BLaER1 treated with 17β-estradiol and CSF1 and Interleukin-3, amounts not matched to agents 10 nM and 100 nM (cell line): ENCODE data around the gene TBC1D4.

Experiments
- H3K27ac ChIP-seq, 11 experiments: shearing (Covaris generic); formaldehyde crosslinking; 2 replicates each; pipeline ENCODE4 v1.8.1; 2022
- H3K27me3 ChIP-seq, 11 experiments: shearing (Covaris generic); formaldehyde crosslinking; 2 replicates each; pipeline ENCODE4 v1.8.1; 2022
- H3K36me3 ChIP-seq, 11 experiments: shearing (Covaris generic); formaldehyde crosslinking; 2 replicates each; pipeline ENCODE4 v1.8.1; 2022
- H3K4me1 ChIP-seq, 10 experiments: shearing (Covaris generic); formaldehyde crosslinking; 2 replicates each; pipeline ENCODE4 v1.8.1; 2022
- H3K4me2 ChIP-seq, 11 experiments: shearing (Covaris generic); formaldehyde crosslinking; 2 replicates each; pipeline ENCODE4 v1.8.1; 2022
- H3K4me3 ChIP-seq, 10 experiments: shearing (Covaris generic); formaldehyde crosslinking; 2 replicates each; pipeline ENCODE4 v1.8.1; 2022
- H3K9ac ChIP-seq, 11 experiments: shearing (Covaris generic); formaldehyde crosslinking; 2 replicates each; pipeline ENCODE4 v1.8.1; 2022
- H3K9me3 ChIP-seq, 11 experiments: shearing (Covaris generic); formaldehyde crosslinking; replicated peaks in 1 of 11; 2 replicates each; pipeline ENCODE4 v1.8.1; 2022
- H4K20me1 ChIP-seq, 11 experiments: shearing (Covaris generic); formaldehyde crosslinking; 2 replicates each; pipeline ENCODE4 v1.8.1; 2022
- Cebpa-rat ChIP-seq, 11 experiments: shearing (Covaris generic); IDR thresholded peaks; 2 replicates each; pipeline ENCODE4 v1.8.1; 2022

Gene TBC1D4, protein sequence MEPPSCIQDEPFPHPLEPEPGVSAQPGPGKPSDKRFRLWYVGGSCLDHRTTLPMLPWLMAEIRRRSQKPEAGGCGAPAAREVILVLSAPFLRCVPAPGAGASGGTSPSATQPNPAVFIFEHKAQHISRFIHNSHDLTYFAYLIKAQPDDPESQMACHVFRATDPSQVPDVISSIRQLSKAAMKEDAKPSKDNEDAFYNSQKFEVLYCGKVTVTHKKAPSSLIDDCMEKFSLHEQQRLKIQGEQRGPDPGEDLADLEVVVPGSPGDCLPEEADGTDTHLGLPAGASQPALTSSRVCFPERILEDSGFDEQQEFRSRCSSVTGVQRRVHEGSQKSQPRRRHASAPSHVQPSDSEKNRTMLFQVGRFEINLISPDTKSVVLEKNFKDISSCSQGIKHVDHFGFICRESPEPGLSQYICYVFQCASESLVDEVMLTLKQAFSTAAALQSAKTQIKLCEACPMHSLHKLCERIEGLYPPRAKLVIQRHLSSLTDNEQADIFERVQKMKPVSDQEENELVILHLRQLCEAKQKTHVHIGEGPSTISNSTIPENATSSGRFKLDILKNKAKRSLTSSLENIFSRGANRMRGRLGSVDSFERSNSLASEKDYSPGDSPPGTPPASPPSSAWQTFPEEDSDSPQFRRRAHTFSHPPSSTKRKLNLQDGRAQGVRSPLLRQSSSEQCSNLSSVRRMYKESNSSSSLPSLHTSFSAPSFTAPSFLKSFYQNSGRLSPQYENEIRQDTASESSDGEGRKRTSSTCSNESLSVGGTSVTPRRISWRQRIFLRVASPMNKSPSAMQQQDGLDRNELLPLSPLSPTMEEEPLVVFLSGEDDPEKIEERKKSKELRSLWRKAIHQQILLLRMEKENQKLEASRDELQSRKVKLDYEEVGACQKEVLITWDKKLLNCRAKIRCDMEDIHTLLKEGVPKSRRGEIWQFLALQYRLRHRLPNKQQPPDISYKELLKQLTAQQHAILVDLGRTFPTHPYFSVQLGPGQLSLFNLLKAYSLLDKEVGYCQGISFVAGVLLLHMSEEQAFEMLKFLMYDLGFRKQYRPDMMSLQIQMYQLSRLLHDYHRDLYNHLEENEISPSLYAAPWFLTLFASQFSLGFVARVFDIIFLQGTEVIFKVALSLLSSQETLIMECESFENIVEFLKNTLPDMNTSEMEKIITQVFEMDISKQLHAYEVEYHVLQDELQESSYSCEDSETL (N-terminal part only)

DNA sequence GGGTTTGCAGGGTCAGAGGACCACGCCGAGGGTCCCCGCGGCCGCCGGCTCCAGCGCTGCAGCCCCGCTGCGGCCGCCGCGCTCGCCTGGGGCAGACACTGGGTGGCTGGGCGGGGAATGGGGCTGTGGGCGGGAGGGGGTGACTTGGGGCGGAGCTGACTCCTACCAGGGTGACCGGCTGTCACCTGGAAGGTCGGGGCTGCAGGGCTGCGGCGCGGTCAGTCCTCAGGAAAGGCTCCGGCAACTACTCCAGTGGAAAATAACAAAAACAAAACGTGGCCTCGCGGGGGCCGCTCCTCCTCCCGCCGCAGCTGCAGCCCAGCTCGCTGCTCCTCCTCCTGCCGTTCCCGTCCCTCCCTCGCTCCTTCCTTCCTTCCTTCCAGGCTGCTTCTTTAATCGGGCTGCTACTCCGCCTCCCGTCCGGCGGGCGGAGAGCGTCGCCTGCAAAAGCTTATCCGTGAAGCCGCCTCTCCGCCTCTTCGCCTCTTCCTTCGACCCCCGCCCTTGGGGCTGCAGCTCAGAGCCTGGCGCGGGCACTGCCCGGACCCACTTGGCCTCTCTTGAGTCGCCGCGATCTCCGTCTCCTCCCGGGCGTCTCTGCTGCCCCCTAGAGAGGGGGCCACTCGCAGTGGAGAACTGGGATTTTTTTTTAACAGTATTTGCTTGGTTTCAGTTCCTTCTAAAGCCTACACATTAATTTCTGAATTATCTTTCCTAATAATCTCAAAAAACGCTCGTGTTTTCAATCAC lies at the start of gene TBC1D4:
TBC1D4 (minus strand) TSS at position 100 of the 750 bp plus-strand sequence. CDS start 402 bp downstream, outside the sequence.
- Histone ChIP-seq H3K4me1 (peaks cover 48 to 68% (median 58%) of the 10 kb centered on the region in 10 experiments), H3K9ac (peak within 1 kb of the TSS; percentile 75 to 90 (median 85)), H4K20me1 (peaks cover 0 to 36% (median 21%) of the 10 kb centered on the region in 11 experiments; a peak in 15 of 22 replicates), H3K36me3 (peaks cover 0 to 9% (median 0%) of the 10 kb centered on the region in 11 experiments; a peak in 2 of 22 replicates), H3K27me3 (no peaks in the 10 kb centered on the region), H3K4me2 (peak within 1 kb of the TSS; percentile 80 to 95 (median 90)), H3K4me3 (peak within 1 kb of the TSS; percentile 81 to 94 (median 86)), H3K27ac (peak within 1 kb of the TSS in 10 of 11 experiments; percentile 25 to 87 (median 83); a peak in 21 of 22 replicates), H3K9me3 (no peaks in the 10 kb centered on the region; a peak in 1 of 22 replicates)
- no peak for TF ChIP-seq Cebpa-rat (IDR thresholded peaks at IDR 0.05)

DNA sequence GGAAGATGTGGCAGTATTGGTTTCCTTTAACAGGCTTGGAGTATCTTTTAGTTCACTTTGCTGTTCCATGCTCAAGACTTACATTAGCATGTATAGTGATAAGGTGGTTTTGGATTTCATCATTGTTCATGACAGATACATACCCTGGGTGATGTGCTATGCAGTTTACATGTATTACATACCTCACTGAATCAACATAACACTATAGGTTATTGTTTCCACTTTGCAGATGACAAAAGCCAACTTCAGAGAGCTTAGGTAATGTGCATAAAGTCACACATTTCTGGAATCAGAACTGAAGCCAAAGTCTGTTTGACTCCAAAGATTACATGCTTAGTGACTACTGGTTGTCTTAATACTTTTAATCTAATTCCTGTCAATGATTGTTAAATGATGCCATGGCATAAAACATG lies 48.6 kb upstream of the TBC1D4 start:
- peaks cover 0 to 19% (median 0%) of the 10 kb centered on the region in 11 experiments; a peak in 2 of 22 replicates for H4K20me1 ChIP-seq
- peaks cover 0 to 20% (median 4%) of the 10 kb centered on the region in 11 experiments; a peak in 5 of 22 replicates for H3K9me3 ChIP-seq
- 0 out of 22 replicates have a peak overlapping the region, but pooled peaks of 1 of the 11 experiments have one; percentile 10 for H3K27ac ChIP-seq
- no peaks in the 10 kb centered on the region for H3K27me3 ChIP-seq
- no peak overlapping the region for H3K4me3 ChIP-seq
- H3K9ac ChIP-seq, result no peak overlapping the region
- H3K36me3 ChIP-seq, result peaks cover 56 to 87% (median 75%) of the 10 kb centered on the region in 11 experiments
- H3K4me2 ChIP-seq, result peak overlapping the region; percentile 2 to 61 (median 36); a peak in 18 of 22 replicates
- no peak for TF ChIP-seq Cebpa-rat (IDR thresholded peaks at IDR 0.05)
- H3K4me1 ChIP-seq, result peaks cover 12 to 33% (median 23%) of the 10 kb centered on the region in 10 experiments

DNA sequence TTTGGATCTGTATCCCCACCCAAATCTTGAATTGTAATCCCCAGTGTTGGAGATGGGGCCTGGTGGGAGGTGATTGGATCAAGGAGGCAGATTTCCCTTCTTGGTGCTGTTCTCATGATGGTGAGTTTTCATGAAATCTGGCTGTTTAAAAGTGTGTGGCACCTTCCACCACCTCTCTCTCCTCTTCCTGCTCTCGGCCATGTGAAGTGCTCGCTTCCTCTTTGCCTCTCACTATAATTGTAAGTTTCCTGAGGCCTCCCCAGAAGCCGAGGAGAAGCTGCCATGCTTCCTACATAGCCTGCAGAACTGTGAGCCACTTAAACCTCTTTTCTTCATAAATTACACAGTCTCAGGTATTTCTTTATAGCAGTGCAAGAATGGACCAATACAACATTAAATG lies 40.0 kb upstream of the TBC1D4 start:
- Histone ChIP-seq H3K4me3 (no peak overlapping the region), H3K4me2 (no peak overlapping the region), H3K27ac (no peak overlapping the region), H3K27me3 (no peaks in the 10 kb centered on the region), H3K9me3 (peaks cover 50 to 65% (median 56%) of the 10 kb centered on the region in 11 experiments), H3K4me1 (peaks cover 0 to 7% (median 0%) of the 10 kb centered on the region in 10 experiments; a peak in 3 of 20 replicates), H3K9ac (no peak overlapping the region), H3K36me3 (peaks cover 17 to 31% (median 20%) of the 10 kb centered on the region in 11 experiments; a peak in 21 of 22 replicates), H4K20me1 (no peaks in the 10 kb centered on the region)
- TF ChIP-seq Cebpa-rat (IDR thresholded peaks at IDR 0.05), result no peak

DNA sequence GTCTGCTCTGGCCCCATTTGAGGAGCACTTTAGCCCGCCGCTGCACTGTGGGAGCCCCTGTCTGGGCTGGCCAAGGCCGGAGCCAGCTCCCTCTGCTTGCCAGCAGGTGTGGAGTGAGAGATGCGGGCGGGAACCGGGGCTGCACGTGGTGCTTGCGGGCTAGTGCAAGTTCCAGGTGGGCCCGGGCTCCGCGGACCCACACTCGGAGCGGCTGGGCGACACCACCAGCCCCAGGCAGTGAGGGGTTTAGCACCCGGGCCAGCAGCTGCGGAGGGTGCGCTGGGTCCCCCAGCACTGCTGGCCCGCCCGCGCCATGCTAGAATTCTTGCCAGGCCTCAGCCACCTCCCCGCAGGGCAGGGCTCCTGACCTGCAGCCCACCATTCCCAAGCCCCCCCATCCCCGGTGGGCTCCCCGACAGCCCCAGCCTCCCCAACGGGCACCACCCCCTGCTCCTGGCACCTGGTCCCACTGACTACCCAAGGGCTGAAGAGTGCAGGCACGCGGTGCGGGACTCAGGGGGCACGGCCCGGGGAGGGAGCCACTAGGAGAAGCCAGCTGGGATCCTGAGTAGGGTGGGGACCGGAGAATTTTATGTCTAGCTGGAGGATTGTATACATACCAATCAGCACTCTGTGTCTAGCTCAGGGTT lies 36.6 kb upstream of the TBC1D4 start:
- peaks cover 64 to 94% (median 84%) of the 10 kb centered on the region in 11 experiments for H3K9me3 ChIP-seq
- no peaks in the 10 kb centered on the region for H3K27me3 ChIP-seq
- H4K20me1 ChIP-seq, result no peaks in the 10 kb centered on the region
- peaks cover 12 to 33% (median 20%) of the 10 kb centered on the region in 10 experiments for H3K4me1 ChIP-seq
- no peak overlapping the region for H3K4me2 ChIP-seq
- no peak overlapping the region for H3K4me3 ChIP-seq
- H3K9ac ChIP-seq, result no peak overlapping the region
- no peak for TF ChIP-seq Cebpa-rat (IDR thresholded peaks at IDR 0.05)
- no peak overlapping the region for H3K27ac ChIP-seq
- peaks cover 0 to 13% (median 6%) of the 10 kb centered on the region in 11 experiments; a peak in 10 of 22 replicates for H3K36me3 ChIP-seq

DNA sequence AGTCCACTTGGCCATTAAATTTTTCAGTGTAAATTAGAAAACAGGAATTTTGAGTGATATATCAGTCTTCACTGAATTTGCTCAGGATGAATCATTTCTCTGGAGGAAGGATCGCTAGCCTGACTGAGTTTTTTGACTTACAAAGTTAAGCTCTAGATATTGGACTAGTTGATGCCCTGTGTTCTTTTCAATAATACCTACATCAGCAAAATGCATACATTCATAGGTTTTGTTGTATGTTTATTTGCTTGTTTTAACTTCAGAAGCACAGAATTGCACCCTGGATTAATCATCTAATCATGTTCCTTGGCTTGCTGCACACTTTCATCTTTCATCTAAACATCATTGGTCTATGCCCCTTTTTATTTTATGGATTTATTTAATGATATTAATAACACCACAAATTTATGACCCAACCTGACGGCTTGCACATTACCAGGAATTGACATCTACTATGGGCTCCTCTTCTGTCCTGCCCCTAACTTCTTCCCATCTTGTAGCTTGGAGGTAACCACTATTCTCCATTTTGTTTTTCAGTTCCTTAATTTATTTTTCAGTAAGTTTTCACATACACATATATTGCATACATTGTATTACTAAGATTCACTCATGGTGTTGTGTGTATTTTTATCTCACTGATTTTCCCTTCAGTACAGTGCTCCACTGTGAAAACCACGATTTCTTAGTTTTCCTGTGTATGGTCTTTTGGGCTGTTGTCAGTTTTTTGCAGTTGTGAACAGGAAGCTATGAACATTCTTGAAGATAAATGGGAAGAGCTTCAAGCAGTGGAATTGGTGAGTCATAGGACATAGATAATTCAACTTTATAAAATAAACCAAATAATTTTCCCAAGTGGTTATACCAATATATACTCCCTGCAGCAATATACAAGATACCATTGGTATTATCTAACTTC lies 32.4 kb upstream of the TBC1D4 start:
- peaks cover 35 to 67% (median 61%) of the 10 kb centered on the region in 11 experiments for H3K9me3 ChIP-seq
- peaks cover 40 to 64% (median 53%) of the 10 kb centered on the region in 10 experiments for H3K4me1 ChIP-seq
- 0 out of 22 replicates have a peak, but pooled peaks of 1 of the 11 experiments have one; percentile 9 for TF ChIP-seq Cebpa-rat (IDR thresholded peaks at IDR 0.05)
- peak overlapping the region in 9 of 11 experiments; percentile 70 to 92 (median 87); a peak in 17 of 22 replicates for H3K27ac ChIP-seq
- H4K20me1 ChIP-seq, result peaks cover 0 to 3% (median 0%) of the 10 kb centered on the region in 11 experiments; a peak in 2 of 22 replicates
- peak overlapping the region; percentile 6 to 90 (median 75); a peak in 18 of 22 replicates for H3K4me2 ChIP-seq
- H3K36me3 ChIP-seq, result peaks cover 0 to 13% (median 0%) of the 10 kb centered on the region in 11 experiments; a peak in 6 of 22 replicates
- H3K27me3 ChIP-seq, result 0 out of 22 replicates have a peak, but pooled peaks cover 0 to 10% (median 0%) of the 10 kb centered on the region in 11 experiments
- H3K4me3 ChIP-seq, result peak overlapping the region in 1 of 10 experiments; percentile 20; a peak in 1 of 20 replicates
- H3K9ac ChIP-seq, result peak overlapping the region in 1 of 11 experiments; percentile 4; a peak in 1 of 22 replicates

DNA sequence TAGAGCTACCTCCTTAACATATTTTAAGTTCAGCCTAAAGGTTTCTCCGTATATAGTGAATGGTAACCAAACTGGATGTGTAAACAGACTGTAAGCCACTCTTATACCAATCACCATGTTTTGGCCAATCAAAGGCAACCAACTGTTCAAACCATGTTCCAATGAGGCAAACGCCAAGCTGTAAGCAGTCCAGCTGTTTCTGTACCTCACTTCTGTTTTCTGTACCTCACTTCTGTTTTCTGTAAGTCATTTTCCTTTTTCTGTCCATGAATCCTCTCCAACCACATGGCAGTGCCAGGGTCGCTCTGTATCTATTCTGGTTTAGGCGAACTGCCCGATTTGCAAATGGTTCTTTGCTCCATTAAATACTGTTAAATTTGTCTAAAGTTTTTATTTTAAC lies 31.3 kb upstream of the TBC1D4 start:
- Histone ChIP-seq H3K4me2 (peak overlapping the region; percentile 70 to 90 (median 75)), H3K4me1 (peaks cover 42 to 75% (median 63%) of the 10 kb centered on the region in 10 experiments), H3K27me3 (0 out of 22 replicates have a peak, but pooled peaks cover 0 to 10% (median 0%) of the 10 kb centered on the region in 11 experiments), H3K4me3 (peak overlapping the region in 5 of 10 experiments; percentile 9 to 32 (median 24); a peak in 4 of 20 replicates), H3K9me3 (peaks cover 25 to 57% (median 52%) of the 10 kb centered on the region in 11 experiments; a peak in 21 of 22 replicates), H3K36me3 (peaks cover 0 to 13% (median 0%) of the 10 kb centered on the region in 11 experiments; a peak in 5 of 22 replicates), H4K20me1 (peaks cover 0 to 3% (median 0%) of the 10 kb centered on the region in 11 experiments; a peak in 2 of 22 replicates), H3K27ac (peak overlapping the region in 10 of 11 experiments; percentile 47 to 92 (median 86); a peak in 19 of 22 replicates), H3K9ac (peak overlapping the region in 3 of 11 experiments; percentile 59 to 74 (median 64); a peak in 8 of 22 replicates)
- TF ChIP-seq Cebpa-rat (IDR thresholded peaks at IDR 0.05), result no peak
